NCI-H146 (cell line): ENCODE results near the gene OR13D1.
"Not testable (repeated sequence)": the region's sequence is repeated elsewhere in the genome, so short reads cannot be mapped to it uniquely, and the experiment has no call there.

Experiments used
- DNase-seq: peaks from one replicate; lab custom pipeline; 2025; lab: John Stamatoyannopoulos, UW

The OR13D1 gene, protein sequence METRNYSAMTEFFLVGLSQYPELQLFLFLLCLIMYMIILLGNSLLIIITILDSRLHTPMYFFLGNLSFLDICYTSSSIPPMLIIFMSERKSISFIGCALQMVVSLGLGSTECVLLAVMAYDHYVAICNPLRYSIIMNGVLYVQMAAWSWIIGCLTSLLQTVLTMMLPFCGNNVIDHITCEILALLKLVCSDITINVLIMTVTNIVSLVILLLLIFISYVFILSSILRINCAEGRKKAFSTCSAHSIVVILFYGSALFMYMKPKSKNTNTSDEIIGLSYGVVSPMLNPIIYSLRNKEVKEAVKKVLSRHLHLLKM

DNA sequence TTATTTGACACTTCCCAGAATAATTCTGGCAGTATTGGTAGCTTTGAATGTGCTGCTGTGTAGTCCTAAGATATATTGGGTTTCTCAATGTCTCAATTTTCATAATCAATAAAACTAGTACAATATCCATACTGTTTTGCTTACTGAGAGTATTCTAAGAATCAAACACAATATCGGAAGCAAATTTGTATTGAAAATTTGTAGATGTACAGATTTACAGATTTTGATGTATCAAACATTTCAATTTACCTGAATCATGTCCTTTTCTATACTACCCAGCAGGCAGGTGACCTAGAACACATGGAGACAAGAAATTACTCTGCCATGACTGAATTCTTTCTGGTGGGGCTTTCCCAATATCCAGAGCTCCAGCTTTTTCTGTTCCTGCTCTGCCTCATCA is at the start of gene OR13D1:
TSS of gene OR13D1 (plus strand) at position 301 of the 400 bp plus-strand sequence. CDS start at position 301, 0 bp downstream.
- DNase-seq, result no peak

DNA sequence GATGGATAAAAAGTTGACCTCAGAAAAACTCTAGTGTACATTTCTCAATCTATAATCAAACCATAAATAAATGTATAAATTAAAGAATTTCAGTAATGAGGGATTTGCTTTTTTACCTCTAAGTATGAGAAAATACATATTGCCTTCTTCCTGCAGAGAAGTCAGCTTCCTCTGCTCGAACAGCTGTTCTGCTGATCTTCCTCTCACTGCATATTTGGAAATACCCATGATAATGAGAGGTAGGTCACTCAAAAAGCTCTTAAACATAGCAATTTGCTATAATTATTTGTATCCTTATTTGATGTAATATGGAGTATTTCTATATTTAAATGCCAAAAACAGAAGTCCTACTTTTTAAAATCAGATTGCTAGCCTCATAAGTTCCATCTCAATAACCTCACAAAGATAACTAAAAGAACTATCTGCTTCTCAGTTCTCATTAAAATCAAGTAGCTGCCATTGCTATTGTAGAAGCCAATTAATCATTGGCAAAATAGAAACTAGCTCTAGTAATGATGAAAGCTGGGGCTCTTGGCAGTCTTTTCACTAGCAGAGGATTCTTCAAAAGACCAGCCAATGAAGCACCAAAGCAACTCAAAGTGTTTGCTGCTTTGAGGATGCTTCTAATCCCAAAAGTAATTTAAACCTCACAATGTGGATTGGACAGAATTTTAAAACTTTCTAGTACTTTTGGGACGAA is 35.7 kb upstream of the OR13D1 start:
- no peak for DNase-seq

DNA sequence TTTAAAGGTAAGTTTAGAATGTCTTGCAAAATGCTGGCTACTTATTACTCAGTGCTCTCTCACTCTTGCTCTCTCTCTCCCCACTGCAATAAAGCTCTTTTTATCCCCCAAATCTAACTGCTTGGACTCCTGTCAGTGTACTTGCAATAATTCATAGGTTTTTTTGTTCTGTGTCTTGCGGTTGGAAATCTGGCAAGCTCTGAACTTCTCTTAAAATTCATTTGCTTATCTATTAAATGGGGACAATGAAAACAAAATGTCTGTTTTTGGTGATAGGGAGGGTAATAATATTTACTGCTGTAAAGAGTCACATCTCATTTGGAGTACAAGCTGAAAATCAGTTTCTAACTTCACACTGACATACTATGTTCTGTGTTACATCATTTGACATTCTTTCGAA is 18.7 kb upstream of the OR13D1 start:
- no peak for DNase-seq

DNA sequence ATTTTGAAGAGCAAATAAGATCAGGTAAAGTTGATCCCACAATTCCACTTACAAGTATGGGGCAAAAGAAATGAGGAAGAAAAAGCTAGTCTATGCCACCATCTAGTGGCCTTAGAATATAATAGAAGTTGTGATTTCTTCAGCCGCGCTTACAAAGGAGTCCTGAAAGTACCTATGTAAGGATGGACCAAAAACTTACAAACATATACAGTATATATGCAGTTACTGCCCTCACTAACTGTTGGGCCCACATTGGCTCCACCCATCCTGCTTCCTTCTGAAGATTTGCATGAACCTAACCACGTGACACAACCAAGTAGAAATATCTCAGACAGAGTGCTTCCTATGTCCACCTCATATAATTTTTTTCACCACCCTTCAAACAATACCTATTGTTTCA is 11.7 kb upstream of the OR13D1 start:
- peak; percentile 25 for DNase-seq

DNA sequence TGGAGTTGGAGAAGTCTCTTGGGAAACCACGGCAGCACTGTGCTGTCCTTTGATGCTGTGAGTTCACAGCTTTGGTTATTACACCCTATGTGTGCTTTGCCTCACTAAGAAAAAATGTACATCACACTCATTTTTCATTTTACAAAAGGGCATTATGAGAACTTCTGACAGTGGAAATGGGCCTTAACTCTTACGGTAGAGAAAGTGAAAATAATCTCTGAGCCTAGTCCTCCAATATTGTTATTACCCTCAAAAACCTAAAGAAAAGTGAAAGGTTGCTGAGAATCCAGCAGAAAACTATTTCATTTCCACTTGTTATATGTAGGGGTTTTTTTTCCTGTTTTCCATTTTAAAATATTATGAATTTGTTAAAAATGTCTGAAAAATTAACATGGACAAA is 8.2 kb upstream of the OR13D1 start:
- no peak for DNase-seq

DNA sequence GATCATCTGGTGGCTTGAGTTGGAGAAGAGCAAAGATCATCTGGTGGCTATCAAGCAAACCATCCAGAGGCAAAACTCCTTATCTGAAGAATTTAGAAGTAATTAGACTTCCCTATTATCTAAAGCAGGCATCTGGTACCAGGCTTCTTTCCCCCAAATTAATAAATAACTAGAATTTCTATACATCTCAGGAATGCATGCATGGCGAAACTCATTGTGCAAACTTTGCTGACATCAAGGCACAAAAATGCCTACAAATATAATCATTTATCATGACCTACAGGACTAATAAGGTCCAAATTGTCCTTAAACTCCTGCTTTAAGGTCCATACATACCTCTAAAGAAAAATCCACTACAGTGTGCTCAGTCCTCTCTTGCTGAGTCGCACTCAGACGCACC is 6.0 kb downstream of the OR13D1 start:
- DNase-seq, result no peak

DNA sequence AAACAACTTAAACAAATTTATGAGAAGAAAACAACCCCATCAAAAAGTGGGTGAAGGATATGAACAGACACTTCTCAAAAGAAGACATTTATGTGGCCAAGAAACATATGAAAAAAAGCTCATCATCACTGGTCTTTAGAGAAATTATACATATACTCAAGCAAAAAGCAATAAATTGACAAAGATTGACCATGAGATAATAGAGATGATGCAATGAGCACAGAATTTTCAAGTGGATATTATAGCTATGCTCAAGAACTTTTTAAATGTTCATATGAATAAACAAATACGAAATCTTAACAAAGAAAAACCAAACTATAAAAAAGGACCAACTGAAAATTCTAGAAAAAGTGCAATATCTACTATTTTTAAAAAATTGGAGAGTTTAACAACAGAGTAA is 14.4 kb downstream of the OR13D1 start:
- DNase-seq, result not testable (repeated sequence)

DNA sequence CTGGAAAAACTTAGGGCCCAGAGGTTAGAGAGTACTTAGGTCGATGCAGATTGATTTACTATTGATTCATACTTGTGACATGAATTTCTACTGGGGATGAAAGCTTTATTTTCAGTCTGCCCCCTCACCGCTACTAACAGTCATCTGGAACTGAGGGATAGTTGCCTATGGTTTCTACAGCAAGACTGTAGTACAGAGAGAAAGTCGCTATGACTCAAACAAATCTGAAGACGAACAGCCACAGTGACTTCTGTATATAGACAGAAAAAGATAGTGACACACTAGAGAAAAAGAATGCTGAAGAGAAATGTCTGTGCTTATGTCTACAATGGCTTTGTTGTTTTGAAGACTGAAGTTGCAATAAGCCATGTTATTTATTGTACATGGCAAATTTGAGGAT is 17.3 kb downstream of the OR13D1 start:
- DNase-seq, result no peak

DNA sequence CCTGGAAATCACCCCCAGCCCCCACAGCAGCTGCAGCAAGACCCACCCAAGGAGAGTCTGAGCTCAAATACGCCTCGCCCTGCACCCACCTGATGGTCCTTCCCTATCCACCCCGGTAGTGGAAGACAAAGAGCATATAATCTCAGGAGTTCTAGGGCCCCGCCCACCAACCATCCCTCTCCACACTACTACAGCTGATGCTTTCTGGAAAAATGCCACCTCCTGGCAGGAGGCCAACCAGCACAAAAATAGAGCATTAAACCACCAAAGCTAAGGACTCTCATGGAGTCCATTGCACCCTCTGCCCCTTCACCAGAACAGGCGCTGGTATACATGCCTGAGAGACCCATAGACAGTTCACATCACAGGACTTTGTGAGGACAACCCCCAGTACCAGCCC is 30.7 kb downstream of the OR13D1 start:
- DNase-seq, result no peak

DNA sequence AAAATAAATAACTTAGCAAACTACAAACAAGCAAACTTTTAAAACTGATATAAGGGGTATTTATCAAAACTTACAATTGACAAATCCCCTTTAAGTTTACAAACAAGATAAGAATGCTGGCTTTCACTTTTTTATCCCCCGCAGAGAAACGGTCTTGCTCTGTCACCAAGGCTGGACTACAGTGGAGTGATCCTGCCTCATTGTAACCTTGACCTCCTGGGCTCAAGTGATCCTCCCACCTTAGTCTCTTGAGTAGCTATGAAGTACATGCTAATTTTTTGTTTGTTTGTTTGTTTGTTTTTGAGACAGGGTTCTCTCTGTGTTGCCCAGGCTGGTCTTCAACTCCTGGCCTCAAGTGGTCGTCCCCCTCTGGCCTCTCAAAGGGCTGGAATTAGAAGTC is 44.1 kb downstream of the OR13D1 start:
- no peak for DNase-seq

DNA sequence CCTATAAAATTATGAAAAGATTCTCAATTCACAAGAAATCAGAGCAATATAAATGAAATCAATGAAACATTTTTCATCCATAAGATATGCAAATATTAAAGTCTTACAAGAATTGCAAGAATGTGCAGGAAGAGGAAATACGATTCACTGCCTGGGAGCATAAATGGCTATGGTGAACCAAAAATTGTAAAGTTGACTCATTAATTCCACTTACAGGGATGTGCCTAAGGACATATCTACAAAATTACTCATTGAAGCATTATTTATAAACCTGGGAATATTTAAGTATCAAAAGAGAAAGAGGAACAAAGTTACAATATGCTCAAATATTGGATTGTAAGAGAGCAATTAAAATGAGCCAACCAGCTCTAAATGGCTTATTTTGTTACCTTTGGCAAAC is 46.3 kb downstream of the OR13D1 start:
- DNase-seq, result no peak

DNA sequence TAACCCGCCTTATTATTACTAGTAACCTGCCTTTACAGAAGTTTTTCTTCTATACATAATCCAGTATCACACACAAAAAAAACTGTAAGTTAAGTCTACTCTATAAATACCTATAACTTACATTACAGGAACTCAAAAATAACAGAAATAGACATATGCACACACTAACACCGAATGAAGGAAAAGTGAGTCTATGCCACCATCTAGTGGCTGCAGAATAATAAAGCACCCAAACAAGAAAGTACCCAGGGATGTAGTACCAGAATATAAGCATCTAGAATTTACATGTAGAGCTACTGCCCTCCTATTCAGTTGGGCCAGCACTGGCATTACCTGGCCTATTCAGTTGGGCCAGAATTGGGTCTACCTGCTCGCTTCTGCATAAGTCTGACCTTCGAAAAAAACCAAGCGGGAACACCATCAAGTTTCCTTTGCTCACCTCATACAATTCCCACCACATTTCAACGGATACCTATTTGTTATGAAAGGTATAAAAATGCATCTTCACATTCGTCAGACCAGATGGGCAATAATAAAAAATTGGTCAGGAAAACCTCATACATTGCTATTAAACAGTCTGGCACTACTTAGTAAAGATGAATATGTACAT is 49.2 kb downstream of the OR13D1 start:
- peak; percentile 14 for DNase-seq
